ENCODE results near the gene SLC33A1. TPM values are rescaled to one million over a fixed set of nuclear protein-coding genes. Genes with fewer than 3 reads are reported as not detected.

The SLC33A1 gene
- total RNA-seq, 1 donor from 2014 or later, result 24.2 TPM

DNA sequence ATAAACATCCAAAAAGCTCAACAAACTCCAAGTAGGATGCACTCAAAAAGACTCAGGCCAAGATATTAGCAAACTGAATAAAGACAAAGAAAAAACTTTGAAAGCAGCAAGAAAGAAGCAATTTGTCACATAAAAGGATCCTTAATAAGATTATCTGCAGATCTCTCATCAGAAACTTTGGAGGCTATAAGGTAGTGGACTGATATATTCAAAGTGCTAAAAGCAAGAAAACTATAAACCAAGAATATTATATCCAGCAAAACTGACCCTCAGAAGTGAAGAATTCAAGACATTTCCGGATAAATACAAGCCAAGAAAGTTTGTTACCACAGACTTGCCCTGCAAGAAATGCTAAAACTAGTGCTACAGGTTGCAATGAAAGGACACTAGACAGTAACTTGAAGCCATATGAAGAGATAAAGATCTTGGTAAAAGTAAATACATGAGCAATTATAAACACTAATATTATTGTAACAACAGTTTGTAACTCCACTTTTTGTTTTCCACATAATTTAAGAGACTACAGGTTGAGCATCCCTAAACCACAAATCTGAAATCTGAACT is 71.8 kb downstream of the SLC33A1 start:
- no peak overlapping the region for H3K27ac Mint-ChIP-seq (ENCODE audit: unreplicated experiment)
- H3K27me3 Mint-ChIP-seq (ENCODE audit: unreplicated experiment), result no peaks in the 10 kb centered on the region
- no peaks in the 10 kb centered on the region for H3K4me1 Mint-ChIP-seq (ENCODE audit: unreplicated experiment)
- TF ChIP-seq, protein P1, sequence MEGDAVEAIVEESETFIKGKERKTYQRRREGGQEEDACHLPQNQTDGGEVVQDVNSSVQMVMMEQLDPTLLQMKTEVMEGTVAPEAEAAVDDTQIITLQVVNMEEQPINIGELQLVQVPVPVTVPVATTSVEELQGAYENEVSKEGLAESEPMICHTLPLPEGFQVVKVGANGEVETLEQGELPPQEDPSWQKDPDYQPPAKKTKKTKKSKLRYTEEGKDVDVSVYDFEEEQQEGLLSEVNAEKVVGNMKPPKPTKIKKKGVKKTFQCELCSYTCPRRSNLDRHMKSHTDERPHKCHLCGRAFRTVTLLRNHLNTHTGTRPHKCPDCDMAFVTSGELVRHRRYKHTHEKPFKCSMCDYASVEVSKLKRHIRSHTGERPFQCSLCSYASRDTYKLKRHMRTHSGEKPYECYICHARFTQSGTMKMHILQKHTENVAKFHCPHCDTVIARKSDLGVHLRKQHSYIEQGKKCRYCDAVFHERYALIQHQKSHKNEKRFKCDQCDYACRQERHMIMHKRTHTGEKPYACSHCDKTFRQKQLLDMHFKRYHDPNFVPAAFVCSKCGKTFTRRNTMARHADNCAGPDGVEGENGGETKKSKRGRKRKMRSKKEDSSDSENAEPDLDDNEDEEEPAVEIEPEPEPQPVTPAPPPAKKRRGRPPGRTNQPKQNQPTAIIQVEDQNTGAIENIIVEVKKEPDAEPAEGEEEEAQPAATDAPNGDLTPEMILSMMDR (IDR thresholded peaks at IDR 0.05; ENCODE audit: unreplicated experiment), result no peak
- H3K9me3 Mint-ChIP-seq (ENCODE audit: unreplicated experiment), result no peaks in the 10 kb centered on the region
- H3K36me3 Mint-ChIP-seq (ENCODE audit: low read depth, unreplicated experiment), result peaks cover 9% of the 10 kb centered on the region
- H3K4me3 Mint-ChIP-seq (ENCODE audit: unreplicated experiment), result no peak overlapping the region
- no peak for DNase-seq (ENCODE audit: low spot score)

DNA sequence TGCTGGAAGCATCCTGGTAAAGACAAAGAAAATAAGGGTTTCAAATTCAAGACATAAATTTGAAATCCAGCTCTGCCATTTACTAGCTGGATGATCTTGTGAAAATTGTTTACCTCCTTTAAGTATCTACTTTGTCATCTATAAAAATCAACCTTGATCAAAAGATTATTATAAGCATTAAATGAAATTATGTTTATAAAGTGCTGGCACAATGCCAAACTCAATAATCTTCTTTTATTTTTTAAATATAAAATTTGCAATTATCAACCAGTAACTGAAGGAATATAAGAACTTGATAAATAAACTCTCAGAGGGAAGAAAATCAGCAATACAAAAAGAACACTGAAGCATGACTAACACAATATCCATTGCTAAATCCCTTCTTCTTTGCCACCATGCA is 73.9 kb downstream of the SLC33A1 start:
- Mint-ChIP-seq H3K27ac (ENCODE audit: unreplicated experiment) (no peak overlapping the region), H3K9me3 (ENCODE audit: unreplicated experiment) (no peaks in the 10 kb centered on the region), H3K4me3 (ENCODE audit: unreplicated experiment) (no peak overlapping the region), H3K36me3 (ENCODE audit: low read depth, unreplicated experiment) (peaks cover 6% of the 10 kb centered on the region), H3K27me3 (ENCODE audit: unreplicated experiment) (no peaks in the 10 kb centered on the region), H3K4me1 (ENCODE audit: unreplicated experiment) (no peaks in the 10 kb centered on the region)
- DNase-seq (ENCODE audit: low spot score), result no peak
- TF ChIP-seq, protein P1 (IDR thresholded peaks at IDR 0.05; ENCODE audit: unreplicated experiment), result no peak

DNA sequence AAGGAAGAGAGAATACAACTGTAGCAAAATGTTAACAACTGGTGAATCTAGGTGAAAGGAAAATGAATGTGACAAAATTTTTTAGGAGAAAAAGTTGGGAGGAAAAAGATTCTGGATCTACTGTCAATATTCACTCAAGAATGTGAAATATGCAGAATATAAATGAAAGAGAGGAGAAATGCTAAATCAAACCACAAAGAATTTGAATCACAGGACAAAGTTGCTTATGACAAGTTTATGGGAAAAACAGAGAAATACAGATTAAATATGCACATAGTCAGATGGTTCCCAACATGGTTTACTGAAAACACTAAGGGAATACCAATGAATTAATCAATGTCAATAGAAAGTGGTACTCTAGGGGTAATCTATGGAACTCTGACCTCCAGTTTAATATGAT is 75.8 kb downstream of the SLC33A1 start:
- no peak for DNase-seq (ENCODE audit: low spot score)
- no peaks in the 10 kb centered on the region for H3K9me3 Mint-ChIP-seq (ENCODE audit: unreplicated experiment)
- no peak overlapping the region for H3K27ac Mint-ChIP-seq (ENCODE audit: unreplicated experiment)
- peaks cover 6% of the 10 kb centered on the region for H3K36me3 Mint-ChIP-seq (ENCODE audit: low read depth, unreplicated experiment)
- no peak overlapping the region for H3K4me3 Mint-ChIP-seq (ENCODE audit: unreplicated experiment)
- H3K27me3 Mint-ChIP-seq (ENCODE audit: unreplicated experiment), result no peaks in the 10 kb centered on the region
- no peaks in the 10 kb centered on the region for H3K4me1 Mint-ChIP-seq (ENCODE audit: unreplicated experiment)
- TF ChIP-seq, protein P1 (IDR thresholded peaks at IDR 0.05; ENCODE audit: unreplicated experiment), result no peak

DNA sequence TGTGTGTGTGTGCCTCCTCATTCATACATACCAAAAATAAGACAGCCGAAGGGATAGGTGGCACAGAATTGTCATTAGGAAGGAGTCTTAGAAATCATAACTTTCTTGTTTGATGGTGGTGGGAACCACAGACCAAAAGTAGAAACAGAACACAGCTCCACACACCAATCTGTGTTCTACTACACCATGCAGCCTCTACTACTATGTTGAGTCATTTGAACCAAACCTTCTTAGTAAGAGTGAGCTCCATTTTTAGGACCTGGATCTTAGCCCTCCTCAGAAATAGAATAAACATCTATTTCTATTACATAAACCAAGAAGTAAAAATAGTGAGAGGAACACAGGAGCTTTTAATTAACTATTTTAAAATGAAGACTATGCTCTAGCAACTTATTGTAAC is 81.4 kb downstream of the SLC33A1 start:
- Mint-ChIP-seq H3K4me1 (ENCODE audit: unreplicated experiment) (no peaks in the 10 kb centered on the region), H3K36me3 (ENCODE audit: low read depth, unreplicated experiment) (peaks cover 9% of the 10 kb centered on the region), H3K9me3 (ENCODE audit: unreplicated experiment) (no peaks in the 10 kb centered on the region), H3K27ac (ENCODE audit: unreplicated experiment) (no peak overlapping the region), H3K4me3 (ENCODE audit: unreplicated experiment) (no peak overlapping the region), H3K27me3 (ENCODE audit: unreplicated experiment) (peaks cover 3% of the 10 kb centered on the region)
- no peak for DNase-seq (ENCODE audit: low spot score)
- TF ChIP-seq, protein P1 (IDR thresholded peaks at IDR 0.05; ENCODE audit: unreplicated experiment), result no peak

DNA sequence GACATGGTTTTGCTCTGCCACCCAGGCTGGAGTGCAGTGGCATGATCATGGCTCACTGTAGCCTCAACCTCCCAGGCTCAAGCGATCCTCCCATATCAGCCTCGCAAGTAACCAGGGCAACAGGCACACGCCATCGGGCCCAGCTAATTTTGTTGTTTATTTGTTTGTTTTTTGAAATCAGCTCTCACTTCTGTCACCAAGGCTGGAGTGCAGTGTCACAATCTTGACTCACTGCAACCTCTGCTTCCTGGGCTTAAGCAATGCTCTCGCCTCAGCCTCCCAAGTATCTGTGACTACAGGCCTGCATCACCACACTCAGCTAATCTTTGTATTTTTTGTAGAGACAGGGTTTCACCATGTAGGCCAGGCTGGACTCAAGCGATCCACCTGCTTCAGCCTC is 83.1 kb downstream of the SLC33A1 start:
- DNase-seq (ENCODE audit: low spot score), result no peak
- H3K27me3 Mint-ChIP-seq (ENCODE audit: unreplicated experiment), result peaks cover 3% of the 10 kb centered on the region
- H3K36me3 Mint-ChIP-seq (ENCODE audit: low read depth, unreplicated experiment), result peaks cover 9% of the 10 kb centered on the region
- H3K4me1 Mint-ChIP-seq (ENCODE audit: unreplicated experiment), result no peaks in the 10 kb centered on the region
- no peaks in the 10 kb centered on the region for H3K9me3 Mint-ChIP-seq (ENCODE audit: unreplicated experiment)
- no peak overlapping the region for H3K27ac Mint-ChIP-seq (ENCODE audit: unreplicated experiment)
- no peak overlapping the region for H3K4me3 Mint-ChIP-seq (ENCODE audit: unreplicated experiment)
- TF ChIP-seq, protein P1 (IDR thresholded peaks at IDR 0.05; ENCODE audit: unreplicated experiment), result no peak

Other genes starting within 250 kb of the SLC33A1 start
- 20.9 TPM for gene PLCH1, start 109.4 kb downstream of the SLC33A1 start, total RNA-seq (ENCODE audit: unreplicated experiment)
- gene C3orf33, start 48.1 kb downstream of the SLC33A1 start, total RNA-seq (ENCODE audit: unreplicated experiment), result 1.1 TPM
- 66.5 TPM for gene GMPS, start 16.2 kb upstream of the SLC33A1 start, total RNA-seq (ENCODE audit: unreplicated experiment)